Measurements from ENCODE around the gene GPC3. TPM values are rescaled to one million over a fixed set of nuclear protein-coding genes. Genes with fewer than 3 reads are reported as not detected.

The GPC3 gene
- total RNA-seq, 2 donors from 2014 or later: 16.9 to 22.7 TPM

DNA sequence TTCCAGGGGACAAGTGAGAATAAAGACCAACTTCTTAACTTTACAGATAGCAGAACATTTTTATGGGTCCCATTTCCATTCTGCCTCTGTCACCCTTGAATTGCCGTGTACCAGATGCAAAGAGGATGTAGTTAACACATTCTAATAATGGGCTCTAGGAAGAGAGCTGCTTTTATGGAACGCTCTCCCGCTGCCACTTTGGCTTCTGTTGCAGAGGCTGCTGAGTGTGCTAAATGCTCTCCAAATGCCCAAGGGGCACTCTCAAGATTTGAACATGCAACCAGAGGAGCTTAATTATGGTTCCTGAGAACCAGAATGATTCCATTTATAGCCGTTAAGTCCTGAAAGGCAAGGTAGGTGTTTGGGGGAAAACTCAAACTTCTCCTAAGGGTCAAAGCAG lies 28.1 kb upstream of the GPC3 start:
- Histone ChIP-seq H3K4me3 (no peak overlapping the region), H3K27ac (no peak overlapping the region), H3K9me3 (no peaks in the 10 kb centered on the region), H3K27me3 (no peaks in the 10 kb centered on the region), H3K36me3 (replicated peaks in 1 of 2; ENCODE audit: insufficient read depth in 1 of 2, low read depth in 2 of 2) (no peaks in the 10 kb centered on the region), H3K4me1 (no peaks in the 10 kb centered on the region)
- TF ChIP-seq POLR2A (IDR thresholded peaks at IDR 0.05): no peak
- TF ChIP-seq, protein P1, sequence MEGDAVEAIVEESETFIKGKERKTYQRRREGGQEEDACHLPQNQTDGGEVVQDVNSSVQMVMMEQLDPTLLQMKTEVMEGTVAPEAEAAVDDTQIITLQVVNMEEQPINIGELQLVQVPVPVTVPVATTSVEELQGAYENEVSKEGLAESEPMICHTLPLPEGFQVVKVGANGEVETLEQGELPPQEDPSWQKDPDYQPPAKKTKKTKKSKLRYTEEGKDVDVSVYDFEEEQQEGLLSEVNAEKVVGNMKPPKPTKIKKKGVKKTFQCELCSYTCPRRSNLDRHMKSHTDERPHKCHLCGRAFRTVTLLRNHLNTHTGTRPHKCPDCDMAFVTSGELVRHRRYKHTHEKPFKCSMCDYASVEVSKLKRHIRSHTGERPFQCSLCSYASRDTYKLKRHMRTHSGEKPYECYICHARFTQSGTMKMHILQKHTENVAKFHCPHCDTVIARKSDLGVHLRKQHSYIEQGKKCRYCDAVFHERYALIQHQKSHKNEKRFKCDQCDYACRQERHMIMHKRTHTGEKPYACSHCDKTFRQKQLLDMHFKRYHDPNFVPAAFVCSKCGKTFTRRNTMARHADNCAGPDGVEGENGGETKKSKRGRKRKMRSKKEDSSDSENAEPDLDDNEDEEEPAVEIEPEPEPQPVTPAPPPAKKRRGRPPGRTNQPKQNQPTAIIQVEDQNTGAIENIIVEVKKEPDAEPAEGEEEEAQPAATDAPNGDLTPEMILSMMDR (IDR thresholded peaks at IDR 0.05): no peak
- 76 to 89% methylated on average over 3 to 4 of the region's 4 CpGs for WGBS, 2 donors
- intact Hi-C loops (cut with DNase I): no loop called here
- no peak for DNase-seq
- no peak for ATAC-seq

DNA sequence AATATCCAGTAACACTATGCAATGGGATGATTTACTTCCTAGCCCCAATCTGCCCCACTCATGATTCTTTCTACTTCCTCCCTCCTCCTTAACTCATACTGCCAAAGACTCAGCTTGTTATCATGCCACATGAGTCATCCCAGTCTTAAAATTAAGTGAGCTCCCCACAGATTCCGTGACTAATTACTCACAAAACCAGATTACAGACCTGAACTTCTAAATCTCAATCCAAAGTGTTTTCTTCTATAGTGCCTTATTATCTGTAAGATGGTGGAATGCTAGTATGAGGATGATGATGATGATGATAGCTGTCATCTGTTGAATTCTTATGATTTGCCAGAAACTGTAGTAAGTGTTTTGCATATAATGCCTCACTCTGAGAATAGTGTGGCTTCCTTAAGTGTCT lies 27.7 kb upstream of the GPC3 start:
- Histone ChIP-seq H3K9me3 (no peaks in the 10 kb centered on the region), H3K4me3 (no peak overlapping the region), H3K27ac (no peak overlapping the region), H3K4me1 (no peaks in the 10 kb centered on the region), H3K27me3 (no peaks in the 10 kb centered on the region), H3K36me3 (replicated peaks in 1 of 2; ENCODE audit: insufficient read depth in 1 of 2, low read depth in 2 of 2) (no peaks in the 10 kb centered on the region)
- WGBS, 2 donors: 82 to 100% methylated on average over 1 of the region's 1 CpG
- DNase-seq: no peak
- intact Hi-C loops (cut with DNase I): no loop called here
- ATAC-seq: no peak
- TF ChIP-seq POLR2A (IDR thresholded peaks at IDR 0.05): no peak
- TF ChIP-seq, protein P1 (IDR thresholded peaks at IDR 0.05): no peak

GRCh38 chrX:134010690-134011089 lies 25.3 kb upstream of the GPC3 start:
- Histone ChIP-seq H3K36me3 (replicated peaks in 1 of 2; ENCODE audit: insufficient read depth in 1 of 2, low read depth in 2 of 2) (no peaks in the 10 kb centered on the region), H3K4me3 (no peak overlapping the region), H3K27ac (no peak overlapping the region), H3K27me3 (no peaks in the 10 kb centered on the region), H3K9me3 (no peaks in the 10 kb centered on the region), H3K4me1 (no peaks in the 10 kb centered on the region)
- ATAC-seq (no peak), DNase-seq (no peak)
- TF ChIP-seq POLR2A (IDR thresholded peaks at IDR 0.05): no peak
- TF ChIP-seq, protein P1 (IDR thresholded peaks at IDR 0.05): no peak
- WGBS, 2 donors: 81 to 88% methylated on average over 1 of the region's 1 CpG
- intact Hi-C loops (cut with DNase I): no loop called here

GRCh38 chrX:134007716-134008115 lies 22.3 kb upstream of the GPC3 start:
- ATAC-seq (no peak), DNase-seq (no peak)
- Histone ChIP-seq H3K27ac (no peak overlapping the region), H3K36me3 (replicated peaks in 1 of 2; ENCODE audit: insufficient read depth in 1 of 2, low read depth in 2 of 2) (no peaks in the 10 kb centered on the region), H3K27me3 (no peaks in the 10 kb centered on the region), H3K9me3 (no peaks in the 10 kb centered on the region), H3K4me3 (no peak overlapping the region), H3K4me1 (no peaks in the 10 kb centered on the region)
- TF ChIP-seq, protein P1 (IDR thresholded peaks at IDR 0.05): no peak
- no peak for TF ChIP-seq POLR2A (IDR thresholded peaks at IDR 0.05)
- intact Hi-C loops (cut with DNase I): no loop called here
- 0 to 50% methylated on average over 1 of the region's 1 CpG for WGBS, 2 donors

- H3K27ac ChIP-seq: peak overlapping the region in 1 of 4 donors; percentile 4
- 43 to 59% methylated on average over 2 of the region's 2 CpGs for WGBS, 2 donors
- intact Hi-C loops (cut with DNase I): no loop called here
- TF ChIP-seq, protein P1 (IDR thresholded peaks at IDR 0.05): no peak
- no peak for TF ChIP-seq POLR2A (IDR thresholded peaks at IDR 0.05)
- no peaks in the 10 kb centered on the region for H3K27me3 ChIP-seq
- H3K4me3 ChIP-seq: no peak overlapping the region
- H3K4me1 ChIP-seq: no peaks in the 10 kb centered on the region
- no peak for ATAC-seq
- H3K36me3 ChIP-seq (replicated peaks in 1 of 2; ENCODE audit: insufficient read depth in 1 of 2, low read depth in 2 of 2): no peaks in the 10 kb centered on the region
- DNase-seq: no peak
- H3K9me3 ChIP-seq: no peaks in the 10 kb centered on the region
These were observed 21.2 kb upstream of the GPC3 start for GRCh38 chrX:134006484-134007161.
